Activated naive CD8-positive, alpha-beta T cell treated with anti-CD3 and anti-CD28 coated beads for 36 hours (primary cell): ENCODE data around the gene KRT3. TPM values are rescaled to one million over a fixed set of nuclear protein-coding genes. Genes with fewer than 3 reads are reported as not detected.

Experiments
- DNase-seq: peaks from one replicate; pipeline ENCODE4 v3.0.0; 2021
- H3K27ac Mint-ChIP-seq: one replicate; pipeline ENCODE4 v1.8.0; 2022; ENCODE audit warnings: mild to moderate bottlenecking, moderate library complexity, mixed read lengths
- H3K27me3 Mint-ChIP-seq: one replicate; pipeline ENCODE4 v1.8.0; 2022; ENCODE audit warnings: mild to moderate bottlenecking, mixed read lengths
- H3K36me3 Mint-ChIP-seq: one replicate; pipeline ENCODE4 v1.8.0; 2021; ENCODE audit warnings: mild to moderate bottlenecking, mixed read lengths
- H3K4me1 Mint-ChIP-seq: one replicate; pipeline ENCODE4 v1.8.0; 2021; ENCODE audit warnings: mixed read lengths
- H3K4me3 Mint-ChIP-seq: one replicate; pipeline ENCODE4 v1.8.0; 2022; ENCODE audit warnings: mild to moderate bottlenecking, moderate library complexity, mixed read lengths
- H3K9me3 Mint-ChIP-seq: one replicate; pipeline ENCODE4 v1.8.0; 2022; ENCODE audit warnings: mixed read lengths
- total RNA-seq, 2 experiments: library from RNA; stranded (reverse); gene quantifications; one replicate each; pipeline ENCODE4 v1.2.3, GENCODE V29; 2021

The KRT3 gene
- total RNA-seq, 2 experiments from 2014 or later, result not detected

GRCh38 chr12:52811191-52812072 is 15.5 kb upstream of the KRT3 start:
- DNase-seq, result no peak
- H3K4me1 Mint-ChIP-seq, result no peaks in the 10 kb centered on the region

GRCh38 chr12:52810554-52810953 is 14.6 kb upstream of the KRT3 start:
- H3K27ac Mint-ChIP-seq, result no peak overlapping the region
- no peaks in the 10 kb centered on the region for H3K36me3 Mint-ChIP-seq
- no peaks in the 10 kb centered on the region for H3K4me1 Mint-ChIP-seq
- no peak for DNase-seq
- H3K27me3 Mint-ChIP-seq, result no peaks in the 10 kb centered on the region
- H3K9me3 Mint-ChIP-seq, result no peaks in the 10 kb centered on the region
- no peak overlapping the region for H3K4me3 Mint-ChIP-seq

More at GRCh38 chr12:52811191-52812072, 15.5 kb upstream of the KRT3 start:
- Mint-ChIP-seq H3K9me3 (no peaks in the 10 kb centered on the region), H3K27ac (no peak overlapping the region), H3K4me3 (no peak overlapping the region), H3K36me3 (no peaks in the 10 kb centered on the region), H3K27me3 (no peaks in the 10 kb centered on the region)

- H3K27ac Mint-ChIP-seq, result no peak overlapping the region
- no peaks in the 10 kb centered on the region for H3K36me3 Mint-ChIP-seq
- no peaks in the 10 kb centered on the region for H3K27me3 Mint-ChIP-seq
- no peaks in the 10 kb centered on the region for H3K9me3 Mint-ChIP-seq
- peaks cover 2% of the 10 kb centered on the region for H3K4me1 Mint-ChIP-seq
- DNase-seq, result no peak
- H3K4me3 Mint-ChIP-seq, result no peak overlapping the region
Observed at GRCh38 chr12:52809166-52809565, 13.2 kb upstream of the KRT3 start.

GRCh38 chr12:52808573-52809160 is 12.8 kb upstream of the KRT3 start:
- DNase-seq, result no peak
- no peaks in the 10 kb centered on the region for H3K36me3 Mint-ChIP-seq
- H3K27me3 Mint-ChIP-seq, result no peaks in the 10 kb centered on the region
- no peaks in the 10 kb centered on the region for H3K9me3 Mint-ChIP-seq
- no peak overlapping the region for H3K27ac Mint-ChIP-seq
- no peak overlapping the region for H3K4me3 Mint-ChIP-seq
- peaks cover 2% of the 10 kb centered on the region for H3K4me1 Mint-ChIP-seq

GRCh38 chr12:52807544-52808470 is 11.9 kb upstream of the KRT3 start:
- no peaks in the 10 kb centered on the region for H3K9me3 Mint-ChIP-seq

GRCh38 chr12:52806821-52807543 is 11.1 kb upstream of the KRT3 start:
- peaks cover 2% of the 10 kb centered on the region for H3K4me1 Mint-ChIP-seq
- H3K27ac Mint-ChIP-seq, result no peak overlapping the region
- DNase-seq, result no peak
- no peaks in the 10 kb centered on the region for H3K9me3 Mint-ChIP-seq
- H3K4me3 Mint-ChIP-seq, result no peak overlapping the region
- H3K36me3 Mint-ChIP-seq, result no peaks in the 10 kb centered on the region
- H3K27me3 Mint-ChIP-seq, result no peaks in the 10 kb centered on the region

More at GRCh38 chr12:52807544-52808470, 11.9 kb upstream of the KRT3 start:
- no peak overlapping the region for H3K27ac Mint-ChIP-seq
- DNase-seq, result no peak
- H3K27me3 Mint-ChIP-seq, result no peaks in the 10 kb centered on the region
- H3K4me1 Mint-ChIP-seq, result peaks cover 2% of the 10 kb centered on the region
- H3K4me3 Mint-ChIP-seq, result no peak overlapping the region
- H3K36me3 Mint-ChIP-seq, result no peaks in the 10 kb centered on the region

GRCh38 chr12:52806169-52806811 is 10.4 kb upstream of the KRT3 start:
- peaks cover 2% of the 10 kb centered on the region for H3K4me1 Mint-ChIP-seq
- H3K36me3 Mint-ChIP-seq, result no peaks in the 10 kb centered on the region
- H3K27me3 Mint-ChIP-seq, result no peaks in the 10 kb centered on the region
- no peak overlapping the region for H3K27ac Mint-ChIP-seq
- DNase-seq, result no peak
- H3K9me3 Mint-ChIP-seq, result no peaks in the 10 kb centered on the region
- no peak overlapping the region for H3K4me3 Mint-ChIP-seq

GRCh38 chr12:52805739-52806138 is 9.8 kb upstream of the KRT3 start:
- Mint-ChIP-seq H3K36me3 (no peaks in the 10 kb centered on the region), H3K4me1 (peaks cover 2% of the 10 kb centered on the region), H3K27ac (no peak overlapping the region), H3K9me3 (no peaks in the 10 kb centered on the region), H3K4me3 (no peak overlapping the region), H3K27me3 (no peaks in the 10 kb centered on the region)
- no peak for DNase-seq

- no peak for DNase-seq
- Mint-ChIP-seq H3K4me1 (peaks cover 2% of the 10 kb centered on the region), H3K9me3 (no peaks in the 10 kb centered on the region), H3K4me3 (no peak overlapping the region), H3K27ac (no peak overlapping the region), H3K36me3 (no peaks in the 10 kb centered on the region), H3K27me3 (no peaks in the 10 kb centered on the region)
Observed at GRCh38 chr12:52805000-52805399, 9.1 kb upstream of the KRT3 start.

GRCh38 chr12:52802442-52802841 is 6.5 kb upstream of the KRT3 start:
- no peak for DNase-seq
- Mint-ChIP-seq H3K27me3 (no peaks in the 10 kb centered on the region), H3K4me3 (no peak overlapping the region), H3K36me3 (no peaks in the 10 kb centered on the region), H3K27ac (no peak overlapping the region), H3K4me1 (peaks cover 2% of the 10 kb centered on the region), H3K9me3 (no peaks in the 10 kb centered on the region)

- no peak for DNase-seq
- no peaks in the 10 kb centered on the region for H3K9me3 Mint-ChIP-seq
- H3K27ac Mint-ChIP-seq, result no peak overlapping the region
- no peaks in the 10 kb centered on the region for H3K36me3 Mint-ChIP-seq
- H3K4me3 Mint-ChIP-seq, result no peak overlapping the region
- no peaks in the 10 kb centered on the region for H3K27me3 Mint-ChIP-seq
- H3K4me1 Mint-ChIP-seq, result peaks cover 2% of the 10 kb centered on the region
Observed at GRCh38 chr12:52801773-52802172, 5.9 kb upstream of the KRT3 start.

GRCh38 chr12:52800259-52800917 is 4.5 kb upstream of the KRT3 start:
- H3K4me3 Mint-ChIP-seq, result no peak overlapping the region
- H3K4me1 Mint-ChIP-seq, result peaks cover 2% of the 10 kb centered on the region
- H3K36me3 Mint-ChIP-seq, result no peaks in the 10 kb centered on the region
- H3K27me3 Mint-ChIP-seq, result no peaks in the 10 kb centered on the region
- no peak overlapping the region for H3K27ac Mint-ChIP-seq
- no peak for DNase-seq
- H3K9me3 Mint-ChIP-seq, result no peaks in the 10 kb centered on the region

- Mint-ChIP-seq H3K36me3 (no peaks in the 10 kb centered on the region), H3K27ac (no peak overlapping the region), H3K4me3 (no peak overlapping the region), H3K4me1 (peaks cover under 1% of the 10 kb centered on the region), H3K9me3 (no peaks in the 10 kb centered on the region), H3K27me3 (no peaks in the 10 kb centered on the region)
- DNase-seq, result no peak
Observed at GRCh38 chr12:52799505-52800211, 3.7 kb upstream of the KRT3 start.
